Right lobe of liver (tissue), 4 donors: Measurements from ENCODE around the gene NOS3.

Source experiments
- POLR2A ChIP-seq: fragments of 450-650 bp; IDR thresholded peaks from one replicate; pipeline ENCODE4 v1.6.1; 2017; ENCODE audit warnings: antibody characterized with exemption, mild to moderate bottlenecking
- TF ChIP-seq, protein P1 (sequence below), 4 donors: fragments of 200-600 bp in 3 of 4; fragments of 450-650 bp in 1 of 4; IDR thresholded peaks; one replicate each; pipeline versions ENCODE4 v1.5.1 to v1.8.0; 2016 to 2022; ENCODE audit warnings: antibody characterized with exemption in 4 of 4, mild to moderate bottlenecking in 2 of 4
- donor health status: DM: no; HTN: no; CAD: no.
- donor health status: DM: no; HTN: no; CAD: no.
- donor health status: DM: no; HTN: yes; CAD: no.

DNA sequence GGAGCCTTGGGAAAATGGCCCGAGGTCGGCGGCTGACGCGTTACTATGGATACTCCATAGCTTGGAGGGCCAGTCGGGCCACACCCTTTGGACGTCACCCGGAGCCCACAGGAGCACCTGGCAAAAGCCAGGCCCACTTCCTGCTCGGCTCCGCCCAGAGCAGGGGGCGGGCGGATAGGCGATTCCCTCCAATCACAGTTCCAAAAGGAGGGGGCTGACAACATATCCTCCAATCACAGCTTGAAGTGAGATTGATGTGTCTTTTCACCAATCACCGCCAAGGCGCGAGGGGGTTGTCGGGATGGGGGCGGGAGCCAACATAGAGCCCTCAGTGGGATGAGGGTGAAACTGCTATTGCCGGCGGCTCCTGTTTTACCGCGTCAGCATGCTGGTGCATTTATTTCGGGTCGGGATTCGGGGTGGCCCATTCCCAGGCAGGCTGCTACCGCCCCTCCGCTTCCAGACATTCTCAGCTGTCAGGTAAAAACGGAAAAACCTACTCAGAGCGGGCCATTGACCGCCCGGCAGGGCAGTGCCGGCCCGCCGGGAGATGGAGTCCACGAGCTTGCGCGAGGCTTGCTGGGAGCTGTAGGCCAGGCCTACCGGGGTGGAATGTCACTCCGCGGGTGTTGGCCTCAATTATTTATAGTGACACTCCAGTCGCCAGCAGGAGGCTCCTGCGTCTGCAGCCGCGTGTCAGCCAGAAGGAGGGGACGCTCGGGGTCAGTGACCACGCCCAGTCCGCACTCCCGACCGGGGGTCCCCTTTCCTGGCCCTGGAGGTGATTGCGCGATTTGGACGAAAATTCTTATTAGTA, 37.5 kb downstream of the NOS3 start, which contains the start of gene ABCB8:
- TF ChIP-seq, protein P1, sequence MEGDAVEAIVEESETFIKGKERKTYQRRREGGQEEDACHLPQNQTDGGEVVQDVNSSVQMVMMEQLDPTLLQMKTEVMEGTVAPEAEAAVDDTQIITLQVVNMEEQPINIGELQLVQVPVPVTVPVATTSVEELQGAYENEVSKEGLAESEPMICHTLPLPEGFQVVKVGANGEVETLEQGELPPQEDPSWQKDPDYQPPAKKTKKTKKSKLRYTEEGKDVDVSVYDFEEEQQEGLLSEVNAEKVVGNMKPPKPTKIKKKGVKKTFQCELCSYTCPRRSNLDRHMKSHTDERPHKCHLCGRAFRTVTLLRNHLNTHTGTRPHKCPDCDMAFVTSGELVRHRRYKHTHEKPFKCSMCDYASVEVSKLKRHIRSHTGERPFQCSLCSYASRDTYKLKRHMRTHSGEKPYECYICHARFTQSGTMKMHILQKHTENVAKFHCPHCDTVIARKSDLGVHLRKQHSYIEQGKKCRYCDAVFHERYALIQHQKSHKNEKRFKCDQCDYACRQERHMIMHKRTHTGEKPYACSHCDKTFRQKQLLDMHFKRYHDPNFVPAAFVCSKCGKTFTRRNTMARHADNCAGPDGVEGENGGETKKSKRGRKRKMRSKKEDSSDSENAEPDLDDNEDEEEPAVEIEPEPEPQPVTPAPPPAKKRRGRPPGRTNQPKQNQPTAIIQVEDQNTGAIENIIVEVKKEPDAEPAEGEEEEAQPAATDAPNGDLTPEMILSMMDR (IDR thresholded peaks at IDR 0.05) = peak; percentile 56 to 66 (median 62)
- peak; percentile 62 for TF ChIP-seq POLR2A
